Breast epithelium (tissue), 3 donors: ENCODE measurements around the gene RAPH1.

Experiments
- CTCF ChIP-seq, 3 donors: fragments of 450-650 bp; IDR thresholded peaks; one replicate each; pipeline ENCODE4 v1.5.1; 2016 to 2017; ENCODE audit warnings: antibody characterized with exemption in 3 of 3, mild to moderate bottlenecking in 3 of 3, moderate library complexity in 3 of 3
- POLR2A ChIP-seq: fragments of 450-650 bp; IDR thresholded peaks from one replicate; pipeline ENCODE4 v1.6.1; 2016; ENCODE audit warnings: antibody characterized with exemption, mild to moderate bottlenecking, moderate library complexity
- POLR2AphosphoS5 ChIP-seq, 3 donors: sonication (generic); formaldehyde crosslinking; IDR thresholded peaks; one replicate each; pipeline ENCODE4 v1.6.1; 2017; ENCODE audit warnings: antibody characterized with exemption in 3 of 3

DNA sequence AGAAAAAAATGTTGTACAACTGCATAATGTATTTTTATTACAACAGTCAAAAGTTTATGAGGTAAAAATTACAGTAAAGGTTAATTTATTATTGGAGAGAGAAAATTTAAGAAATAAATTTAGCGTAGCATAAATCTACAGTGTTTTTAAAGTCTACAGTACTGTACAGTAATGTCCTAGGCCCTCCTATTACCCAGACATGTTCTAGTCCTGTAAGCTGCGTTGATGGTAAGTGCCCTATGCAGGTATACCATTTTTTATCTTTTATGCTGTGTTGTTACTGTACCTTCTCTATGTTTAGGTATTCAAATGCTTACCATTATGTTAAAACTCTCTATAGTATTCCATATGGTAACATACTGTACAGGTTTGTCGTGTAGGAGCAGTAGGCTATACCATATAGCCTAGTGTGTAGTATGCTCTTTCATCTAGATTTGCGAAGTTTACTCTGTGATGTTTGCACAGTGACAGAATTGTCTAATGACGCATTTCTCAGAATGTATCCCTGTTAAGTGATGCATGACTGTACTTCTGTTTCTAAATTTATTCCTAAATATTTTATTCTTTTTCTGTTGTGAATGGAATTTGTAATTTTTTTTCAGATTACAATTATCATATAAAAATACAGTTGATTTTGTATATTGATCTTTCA is 182.4 kb downstream of the RAPH1 start:
- no peak for TF ChIP-seq POLR2A
- no peak for TF ChIP-seq CTCF (IDR thresholded peaks at IDR 0.05)
- TF ChIP-seq POLR2AphosphoS5 (IDR thresholded peaks at IDR 0.05) = no peak
